GM18526 (cell line): ENCODE results near the gene MAN2A2.

ENCODE experiments used
- POLR2A ChIP-seq: IDR thresholded peaks from 3 replicates; pipeline ENCODE4 v1.6.1; 2011; ENCODE audit not compliant: insufficient read length; ENCODE audit errors: extremely low read depth

The MAN2A2 gene

GRCh38 chr15:90955624-90956273 is 52.6 kb downstream of the MAN2A2 start:
- no peak for TF ChIP-seq POLR2A

- TF ChIP-seq POLR2A: no peak
These were observed 53.4 kb downstream of the MAN2A2 start for GRCh38 chr15:90956274-90957030.

- TF ChIP-seq POLR2A: no peak
These were observed 54.1 kb downstream of the MAN2A2 start for GRCh38 chr15:90957031-90957790.

DNA sequence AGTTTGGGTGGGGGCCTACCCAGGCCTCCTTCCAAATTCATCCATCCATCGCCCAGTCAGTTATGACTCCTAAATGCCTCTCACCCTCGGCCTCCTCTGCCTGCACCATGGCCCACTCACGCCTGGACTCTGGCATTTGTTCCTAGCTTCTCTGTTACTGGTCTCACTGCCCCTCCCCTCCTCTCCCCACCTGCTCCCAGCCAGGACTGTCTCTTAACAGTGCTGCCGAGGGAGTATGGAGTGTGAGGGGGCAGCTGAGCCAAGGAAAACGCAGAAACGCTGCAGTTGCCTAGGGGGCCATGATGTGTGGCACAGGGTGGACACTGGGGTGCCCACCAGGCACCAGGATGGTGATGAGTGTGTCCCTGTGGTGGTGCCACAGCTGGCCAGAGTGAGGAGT is 54.7 kb downstream of the MAN2A2 start:
- TF ChIP-seq POLR2A: no peak

GRCh38 chr15:90959028-90959595 is 56.0 kb downstream of the MAN2A2 start:
- no peak for TF ChIP-seq POLR2A

DNA sequence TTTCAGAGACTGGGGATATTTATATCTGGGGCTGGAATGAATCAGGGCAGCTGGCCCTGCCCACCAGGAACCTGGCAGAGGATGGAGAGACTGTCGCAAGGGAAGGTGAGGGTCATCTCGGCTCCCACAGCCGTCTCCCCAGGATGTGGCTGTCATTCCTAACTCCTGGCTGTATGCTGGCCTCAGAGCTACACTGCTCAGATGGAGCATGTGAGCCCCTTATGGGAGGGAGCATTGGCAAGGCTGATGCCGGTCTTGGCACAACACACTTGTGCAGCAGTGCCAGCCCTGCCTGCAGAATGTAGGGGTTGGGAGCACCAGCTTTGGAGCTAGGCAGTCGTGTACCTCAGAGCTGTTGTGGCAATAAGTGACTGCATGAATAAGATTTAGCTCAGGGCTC is 56.8 kb downstream of the MAN2A2 start:
- no peak for TF ChIP-seq POLR2A

DNA sequence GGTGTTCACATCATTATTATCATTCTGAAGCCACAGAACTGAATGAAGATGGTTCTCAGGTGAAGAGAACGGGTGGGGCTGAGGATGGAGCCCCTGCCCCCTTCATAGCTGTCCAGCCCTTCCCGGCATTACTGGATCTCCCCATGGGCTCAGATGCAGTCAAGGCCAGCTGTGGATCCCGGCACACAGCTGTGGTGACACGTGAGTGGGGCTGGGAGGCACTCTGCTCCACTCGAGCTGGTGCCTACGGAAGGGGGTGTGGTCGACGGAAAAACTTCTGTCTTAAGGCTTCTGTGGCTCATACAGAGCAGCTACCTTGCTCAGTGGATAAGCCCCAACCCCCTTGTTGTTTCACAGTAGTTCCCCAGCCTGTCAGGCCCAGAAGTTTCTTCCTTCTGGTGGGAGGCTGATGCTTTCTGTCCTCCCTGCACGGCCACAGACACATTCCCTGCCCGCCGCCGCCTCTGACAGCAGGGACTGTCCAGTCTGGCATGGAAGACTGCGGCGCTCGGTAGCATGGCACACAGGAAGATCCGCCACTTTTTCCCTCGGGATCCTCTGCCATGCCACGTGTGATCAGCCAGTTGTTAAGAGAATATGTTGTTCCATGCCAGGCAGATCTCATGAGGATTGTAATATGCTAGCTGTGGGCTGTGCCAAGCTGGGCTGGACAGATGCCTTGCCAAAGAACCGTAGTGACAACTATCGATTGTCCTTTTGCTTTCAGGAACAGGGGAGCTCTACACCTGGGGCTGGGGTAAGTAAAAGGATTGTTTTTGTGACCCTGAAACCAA is 57.4 kb downstream of the MAN2A2 start:
- TF ChIP-seq POLR2A: no peak

DNA sequence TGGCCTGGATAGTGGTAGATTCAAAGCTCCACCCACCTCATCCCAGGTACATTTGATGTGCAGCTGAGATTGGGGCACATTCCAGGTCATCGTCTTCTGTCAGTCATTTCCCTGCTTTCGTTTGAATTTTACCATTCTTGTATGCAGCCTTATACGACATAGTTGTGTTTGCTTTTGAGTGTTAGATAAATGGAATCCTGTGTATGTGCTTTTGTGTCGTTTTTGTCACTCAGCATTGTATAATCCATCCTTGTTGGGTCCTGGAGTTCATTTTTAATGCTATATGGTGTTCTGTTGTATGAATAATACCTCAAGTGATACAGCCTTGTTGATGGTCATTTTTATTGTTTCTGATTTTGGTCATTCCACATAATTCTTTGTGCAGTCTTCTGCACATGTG is 58.9 kb downstream of the MAN2A2 start:
- TF ChIP-seq POLR2A: no peak

DNA sequence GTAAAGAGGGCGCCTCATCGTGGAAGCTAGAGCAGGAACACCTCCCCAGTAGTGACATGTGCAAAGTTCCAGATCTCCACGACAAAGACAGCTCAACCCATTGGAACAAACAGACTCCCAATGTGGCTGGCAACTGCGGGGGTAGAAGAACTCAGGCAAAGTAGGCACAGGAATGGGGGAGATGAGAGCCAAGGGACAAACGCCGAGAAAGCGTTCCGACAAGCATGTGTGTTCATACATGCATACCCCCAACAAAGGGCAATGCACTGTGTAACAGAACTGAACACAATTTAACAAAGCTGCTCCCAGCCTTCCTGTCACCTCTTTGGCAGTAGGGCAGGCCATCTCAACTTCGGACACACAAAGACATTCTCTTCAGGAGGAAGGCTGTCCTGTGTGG is 63.2 kb downstream of the MAN2A2 start:
- no peak for TF ChIP-seq POLR2A

GRCh38 chr15:90967206-90967605 is 64.1 kb downstream of the MAN2A2 start:
- TF ChIP-seq POLR2A: no peak

GRCh38 chr15:90968434-90968833 is 65.3 kb downstream of the MAN2A2 start:
- TF ChIP-seq POLR2A: no peak

DNA sequence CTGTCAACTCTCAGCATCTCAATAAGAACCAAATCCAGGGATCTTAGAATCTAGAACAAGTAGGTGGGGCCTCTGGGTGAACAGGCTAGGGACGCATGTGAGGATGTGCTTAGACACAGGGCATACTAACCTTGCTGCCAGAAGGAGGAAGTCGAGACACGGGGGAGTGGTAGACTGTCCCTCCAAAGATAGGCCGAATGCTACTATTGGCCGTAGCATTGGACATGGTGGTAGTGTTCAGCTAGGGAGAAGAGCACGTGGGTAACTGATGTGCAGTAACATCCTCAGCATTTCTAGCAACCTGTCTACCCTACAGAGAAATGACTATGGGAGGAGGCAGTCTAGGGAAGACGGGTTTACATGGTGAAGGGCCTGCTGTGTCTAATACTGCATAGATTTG is 67.2 kb downstream of the MAN2A2 start:
- no peak for TF ChIP-seq POLR2A

DNA sequence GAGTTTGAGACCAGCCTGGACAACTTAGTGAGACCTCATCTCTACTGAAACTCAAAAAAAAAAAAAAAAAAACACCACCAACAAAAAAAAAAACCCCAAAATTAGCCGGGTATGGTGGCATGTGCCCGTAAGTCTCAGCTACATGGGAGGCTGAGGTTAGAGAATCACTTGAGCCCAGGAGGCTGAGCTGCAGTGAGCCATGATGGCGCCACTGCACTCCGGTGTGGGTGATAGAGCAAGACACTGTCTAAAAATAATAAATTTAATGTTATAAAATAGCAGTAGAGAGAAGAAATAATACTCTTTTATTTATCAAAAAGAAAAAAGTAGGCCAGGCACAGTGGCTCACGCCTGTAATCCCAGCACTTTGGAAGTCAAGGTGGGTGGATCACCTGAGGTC is 69.0 kb downstream of the MAN2A2 start:
- TF ChIP-seq POLR2A: no peak
